Osteoblast (primary cell): ENCODE measurements around the gene PLCL2. TPM values are rescaled to one million over a fixed set of nuclear protein-coding genes. Genes with fewer than 3 reads are reported as not detected.

Source experiments
- DNase-seq: peaks from one replicate; pipeline ENCODE4 v3.0.0; 2011; ENCODE audit warnings: low spot score, mixed read lengths; ENCODE audit not compliant: insufficient read length; ENCODE audit errors: missing footprints
- H2AFZ ChIP-seq: 2 replicates; pipeline ENCODE4 v1.6.0; 2011; ENCODE audit warnings: mild to moderate bottlenecking, low read length
- H3K27ac ChIP-seq: 2 replicates; pipeline ENCODE4 v1.5.1; 2011; ENCODE audit warnings: mild to moderate bottlenecking, low read depth, low read length, moderate library complexity
- H3K27me3 ChIP-seq: 2 replicates; pipeline ENCODE4 v1.6.0; 2012; ENCODE audit warnings: mild to moderate bottlenecking, control low read depth, inconsistent platforms, low read length, moderate library complexity; ENCODE audit not compliant: insufficient read depth
- H3K36me3 ChIP-seq: 2 replicates; pipeline ENCODE4 v1.5.1; 2011; ENCODE audit warnings: mild to moderate bottlenecking, low read length, control low read depth, moderate library complexity; ENCODE audit not compliant: insufficient read depth
- H3K4me1 ChIP-seq: 2 replicates; pipeline ENCODE4 v1.5.1; 2011; ENCODE audit warnings: mild to moderate bottlenecking, low read length, control low read depth, moderate library complexity; ENCODE audit not compliant: insufficient read depth
- H3K4me2 ChIP-seq: 2 replicates; pipeline ENCODE4 v1.6.0; 2011; ENCODE audit warnings: mild to moderate bottlenecking, low read length; ENCODE audit not compliant: insufficient read depth
- H3K4me3 ChIP-seq: fragments of 200-600 bp; sonication (generic); 3 replicates; pipeline ENCODE4 v1.5.1; 2012; ENCODE audit warnings: mild to moderate bottlenecking, low read length, inconsistent platforms; ENCODE audit not compliant: insufficient read depth
- H3K79me2 ChIP-seq: 2 replicates; pipeline ENCODE4 v1.6.0; 2012; ENCODE audit warnings: mild to moderate bottlenecking, low read length, control low read depth, inconsistent platforms; ENCODE audit not compliant: insufficient read depth
- H3K9me3 ChIP-seq: 2 replicates; pipeline ENCODE4 v1.5.1; 2011; ENCODE audit warnings: low read depth, low read length, control low read depth
- H4K20me1 ChIP-seq: 2 replicates; pipeline ENCODE4 v1.6.0; 2012; ENCODE audit warnings: mild to moderate bottlenecking, low read length, control low read depth; ENCODE audit not compliant: insufficient read depth
- total RNA-seq: library from RNA; depleted of rRNA; stranded (reverse); fragments of >200 nt; gene quantifications from 2 replicates; pipeline ENCODE4 v1.2.3, GENCODE V29; 2012
- TF ChIP-seq, protein P1 (sequence below): IDR thresholded peaks from 2 replicates; pipeline ENCODE4 v1.5.1; 2011; ENCODE audit warnings: mild to moderate bottlenecking, low read depth, low read length, moderate library complexity; ENCODE audit errors: extremely low read depth

PLCL2 gene
- total RNA-seq, 1 donor, result 5.1 TPM

DNA sequence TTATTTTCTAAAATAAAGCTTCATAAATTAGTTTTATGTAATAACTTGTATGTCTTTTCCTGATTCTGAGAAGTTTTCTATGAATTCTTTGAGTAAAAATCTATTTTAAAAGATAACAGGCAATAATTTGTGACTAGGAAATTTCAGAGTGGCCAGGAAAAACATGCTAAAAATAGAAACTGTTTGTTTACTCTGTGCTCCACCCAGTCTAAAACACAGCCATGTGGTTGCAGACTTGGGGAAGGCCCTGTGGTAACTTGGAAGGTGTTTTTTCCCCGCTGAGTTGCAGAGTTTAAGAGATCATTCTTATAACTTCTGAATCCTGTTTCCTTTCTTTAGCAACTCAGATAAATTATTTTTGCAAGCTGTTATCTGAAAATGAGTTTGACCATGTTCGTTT is 21.9 kb downstream of the PLCL2 start:
- no peak overlapping the region for H3K27ac ChIP-seq

DNA sequence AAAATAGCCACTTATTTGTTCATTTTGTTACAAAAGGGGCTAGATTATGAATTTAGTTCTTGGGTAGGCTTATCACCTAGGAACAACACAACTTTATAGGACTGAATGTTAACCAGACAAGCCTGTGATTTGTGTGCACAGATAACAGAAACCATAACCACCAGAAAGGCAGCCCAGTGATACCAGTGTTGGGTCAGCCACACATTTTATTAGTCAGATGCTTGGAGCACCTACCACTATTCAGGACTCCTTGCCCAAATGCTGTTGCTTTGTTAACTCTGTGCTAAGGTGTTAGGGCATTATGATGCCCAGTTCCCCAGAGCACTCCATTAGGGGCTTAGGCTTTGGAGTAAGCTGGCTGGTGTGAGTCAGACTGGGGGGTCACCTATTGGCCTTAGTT is 22.5 kb downstream of the PLCL2 start:
- Histone ChIP-seq H3K36me3 (no peaks in the 10 kb centered on the region), H2AFZ (no peak overlapping the region), H3K4me3 (no peak overlapping the region), H3K9me3 (no peaks in the 10 kb centered on the region), H3K27ac (no peak overlapping the region), H4K20me1 (no peaks in the 10 kb centered on the region), H3K4me2 (peak overlapping the region; percentile 5), H3K79me2 (no peaks in the 10 kb centered on the region), H3K27me3 (no peaks in the 10 kb centered on the region), H3K4me1 (peaks cover 10% of the 10 kb centered on the region)
- TF ChIP-seq, protein P1, sequence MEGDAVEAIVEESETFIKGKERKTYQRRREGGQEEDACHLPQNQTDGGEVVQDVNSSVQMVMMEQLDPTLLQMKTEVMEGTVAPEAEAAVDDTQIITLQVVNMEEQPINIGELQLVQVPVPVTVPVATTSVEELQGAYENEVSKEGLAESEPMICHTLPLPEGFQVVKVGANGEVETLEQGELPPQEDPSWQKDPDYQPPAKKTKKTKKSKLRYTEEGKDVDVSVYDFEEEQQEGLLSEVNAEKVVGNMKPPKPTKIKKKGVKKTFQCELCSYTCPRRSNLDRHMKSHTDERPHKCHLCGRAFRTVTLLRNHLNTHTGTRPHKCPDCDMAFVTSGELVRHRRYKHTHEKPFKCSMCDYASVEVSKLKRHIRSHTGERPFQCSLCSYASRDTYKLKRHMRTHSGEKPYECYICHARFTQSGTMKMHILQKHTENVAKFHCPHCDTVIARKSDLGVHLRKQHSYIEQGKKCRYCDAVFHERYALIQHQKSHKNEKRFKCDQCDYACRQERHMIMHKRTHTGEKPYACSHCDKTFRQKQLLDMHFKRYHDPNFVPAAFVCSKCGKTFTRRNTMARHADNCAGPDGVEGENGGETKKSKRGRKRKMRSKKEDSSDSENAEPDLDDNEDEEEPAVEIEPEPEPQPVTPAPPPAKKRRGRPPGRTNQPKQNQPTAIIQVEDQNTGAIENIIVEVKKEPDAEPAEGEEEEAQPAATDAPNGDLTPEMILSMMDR, result no peak
- no peak for DNase-seq

More for the DNA sequence above, 21.9 kb downstream of the PLCL2 start:
- H3K9me3 ChIP-seq, result no peaks in the 10 kb centered on the region
- H3K36me3 ChIP-seq, result no peaks in the 10 kb centered on the region
- peaks cover 10% of the 10 kb centered on the region for H3K4me1 ChIP-seq
- no peaks in the 10 kb centered on the region for H3K27me3 ChIP-seq
- peak overlapping the region; percentile 5 for H3K4me2 ChIP-seq
- no peaks in the 10 kb centered on the region for H4K20me1 ChIP-seq
- TF ChIP-seq, protein P1, result no peak
- H2AFZ ChIP-seq, result no peak overlapping the region
- H3K4me3 ChIP-seq, result no peak overlapping the region
- H3K79me2 ChIP-seq, result no peaks in the 10 kb centered on the region
- DNase-seq, result no peak

DNA sequence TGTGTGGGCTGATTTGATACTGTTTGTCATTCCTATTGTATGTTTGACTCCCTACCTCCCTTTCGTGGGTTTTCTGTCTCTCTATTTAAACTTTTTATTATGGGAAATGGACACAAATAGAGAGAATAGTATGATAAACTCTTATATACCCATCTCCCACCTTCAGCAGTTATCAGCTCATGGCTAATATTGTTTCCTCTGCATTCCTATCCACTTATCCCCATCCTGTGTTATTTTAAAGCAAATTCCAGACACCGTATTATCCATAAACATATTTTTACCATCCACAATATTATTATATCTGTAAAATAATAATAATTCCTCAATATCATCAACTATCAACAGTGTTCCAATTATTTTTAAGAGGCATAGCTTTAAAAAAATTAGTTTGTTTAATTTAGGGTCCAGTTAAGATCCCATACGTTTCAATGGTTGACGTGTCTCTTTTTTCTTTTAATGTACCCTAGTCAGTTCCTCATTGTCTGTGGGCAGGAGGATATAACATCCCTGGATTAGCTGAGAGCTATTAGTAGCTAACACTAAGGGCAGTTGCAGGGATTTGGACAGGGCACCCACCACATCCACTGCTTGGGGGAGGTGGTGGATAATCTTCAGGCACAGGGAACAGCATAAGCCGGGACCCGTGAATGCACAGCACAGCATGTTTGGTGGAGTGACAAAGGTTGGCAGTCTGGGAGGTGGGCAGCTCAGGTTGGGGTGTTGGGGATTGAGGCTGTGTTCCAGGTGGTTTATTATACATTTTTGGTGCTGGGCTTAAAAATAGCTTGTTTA is 23.5 kb downstream of the PLCL2 start:
- Histone ChIP-seq H4K20me1 (no peaks in the 10 kb centered on the region), H3K4me3 (no peak overlapping the region), H3K4me1 (peaks cover 10% of the 10 kb centered on the region), H2AFZ (no peak overlapping the region), H3K79me2 (no peaks in the 10 kb centered on the region), H3K9me3 (no peaks in the 10 kb centered on the region), H3K36me3 (no peaks in the 10 kb centered on the region), H3K27me3 (no peaks in the 10 kb centered on the region), H3K27ac (no peak overlapping the region), H3K4me2 (no peak overlapping the region)
- no peak for DNase-seq
- TF ChIP-seq, protein P1, result no peak

DNA sequence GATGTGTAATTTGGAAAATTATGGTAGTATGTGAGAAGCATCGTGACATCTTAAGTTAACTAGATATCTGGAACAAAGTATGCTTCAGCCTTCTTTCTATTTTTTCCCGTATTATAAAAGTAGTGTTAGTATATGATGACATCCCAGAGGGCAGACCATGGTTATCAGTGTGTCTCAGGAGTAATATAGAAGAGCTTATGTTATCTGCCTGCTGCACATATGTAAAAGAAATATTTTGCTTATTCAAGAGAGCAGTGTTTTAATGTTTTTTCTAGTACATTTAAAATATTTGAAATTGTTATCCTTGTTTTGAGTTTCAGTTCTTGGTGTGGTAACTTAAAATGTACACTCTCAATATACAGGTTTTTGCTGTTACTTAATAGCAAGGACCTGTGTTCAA is 24.1 kb downstream of the PLCL2 start:
- TF ChIP-seq, protein P1, result no peak

More for the DNA sequence above, 24.1 kb downstream of the PLCL2 start:
- Histone ChIP-seq H3K27ac (no peak overlapping the region), H3K36me3 (no peaks in the 10 kb centered on the region), H3K9me3 (no peaks in the 10 kb centered on the region), H2AFZ (no peak overlapping the region), H3K27me3 (no peaks in the 10 kb centered on the region), H3K79me2 (no peaks in the 10 kb centered on the region), H3K4me1 (peaks cover 10% of the 10 kb centered on the region), H3K4me3 (no peak overlapping the region), H4K20me1 (no peaks in the 10 kb centered on the region), H3K4me2 (no peak overlapping the region)
- no peak for DNase-seq
